ENCODE measurements around the gene BSPH1. TPM values are rescaled to one million over a fixed set of nuclear protein-coding genes. Genes with fewer than 3 reads are reported as not detected.
A peak's percentile ranks its signal among the peaks of the same experiment; 100 is the strongest.
"Not testable (repeated sequence)": the region's sequence is repeated elsewhere in the genome, so short reads cannot be mapped to it uniquely, and the experiment has no call there.

BSPH1 gene, protein sequence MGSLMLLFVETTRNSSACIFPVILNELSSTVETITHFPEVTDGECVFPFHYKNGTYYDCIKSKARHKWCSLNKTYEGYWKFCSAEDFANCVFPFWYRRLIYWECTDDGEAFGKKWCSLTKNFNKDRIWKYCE
- polyA plus RNA-seq (ENCODE audit: insufficient read length in 10 of 10), result not detected
- long read RNA-seq, donor 1, result 0 reads
- long read RNA-seq, donor 2, result 0 reads
- long read RNA-seq, donor 3, result 0 reads
- long read RNA-seq, donor 4, result 0 reads
- long read RNA-seq, donor 5, result 0 reads
- long read RNA-seq, donor 6, result 0 reads
- long read RNA-seq, donor 7, result 0 reads
- long read RNA-seq, donor 8, result 0 reads
- long read RNA-seq, donor 9, result 0 reads

DNA sequence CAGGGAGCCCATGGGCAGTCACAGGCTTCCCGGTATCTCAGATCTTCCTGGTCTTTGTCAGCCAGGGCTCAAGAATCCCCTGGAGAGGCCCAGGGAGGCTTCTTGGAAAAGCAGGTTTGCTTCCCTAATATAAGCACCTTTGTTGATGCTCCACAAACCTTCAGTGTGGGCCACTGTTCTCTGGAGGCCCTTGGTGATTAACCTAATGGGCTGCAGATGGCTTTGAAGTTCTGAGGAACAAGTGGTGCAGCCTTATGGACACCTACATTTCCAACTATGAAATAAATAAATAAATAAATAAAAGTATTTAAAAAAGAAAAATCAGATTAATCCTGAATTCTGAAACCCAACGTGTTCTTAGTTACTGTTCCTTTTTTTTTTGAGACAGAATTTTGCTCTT lies at the start of gene BSPH1:
TSS of gene BSPH1 (minus strand) at position 101 of the 400 bp plus-strand sequence. CDS start at position 12, 89 bp downstream.
- DNase-seq, result no peak

DNA sequence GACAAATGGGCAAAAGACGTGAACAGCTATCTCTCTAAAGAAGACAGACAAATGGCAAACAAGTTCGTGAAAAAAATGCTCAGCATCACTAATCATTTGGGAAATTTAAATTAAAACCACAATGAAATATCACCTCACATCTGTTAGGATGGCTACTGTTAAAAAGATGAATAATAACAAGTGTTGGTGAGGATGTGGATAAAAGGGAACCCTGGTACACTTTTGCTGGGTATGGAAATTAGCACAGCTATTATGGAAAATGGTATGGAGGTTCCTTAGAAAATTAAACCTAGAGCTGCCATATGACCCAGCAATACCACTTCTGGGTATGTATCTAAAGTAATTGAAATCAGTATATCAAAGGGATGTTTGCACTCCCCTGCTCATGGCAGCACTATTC lies 44.8 kb upstream of the BSPH1 start:
- no peak for DNase-seq

DNA sequence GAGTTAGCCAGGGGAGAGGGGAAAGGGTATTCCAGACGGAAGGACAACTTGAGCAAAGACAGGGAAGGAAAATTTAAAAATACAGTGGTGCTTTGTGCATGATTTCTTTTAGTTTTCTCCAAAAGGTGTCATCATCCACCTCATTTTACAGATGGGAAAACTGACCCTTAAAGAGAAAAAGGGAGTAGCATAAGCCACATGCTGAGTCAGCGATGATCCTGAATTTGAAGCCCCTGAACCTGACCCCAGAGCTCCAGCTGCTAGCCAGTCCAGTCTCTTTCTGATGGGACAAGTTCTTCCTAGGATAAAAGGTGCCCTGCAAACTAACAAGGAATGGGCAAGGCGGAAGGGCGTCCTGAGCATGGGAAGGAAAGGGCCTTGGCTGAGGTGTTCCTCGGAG lies 41.6 kb upstream of the BSPH1 start:
- DNase-seq, result no peak

DNA sequence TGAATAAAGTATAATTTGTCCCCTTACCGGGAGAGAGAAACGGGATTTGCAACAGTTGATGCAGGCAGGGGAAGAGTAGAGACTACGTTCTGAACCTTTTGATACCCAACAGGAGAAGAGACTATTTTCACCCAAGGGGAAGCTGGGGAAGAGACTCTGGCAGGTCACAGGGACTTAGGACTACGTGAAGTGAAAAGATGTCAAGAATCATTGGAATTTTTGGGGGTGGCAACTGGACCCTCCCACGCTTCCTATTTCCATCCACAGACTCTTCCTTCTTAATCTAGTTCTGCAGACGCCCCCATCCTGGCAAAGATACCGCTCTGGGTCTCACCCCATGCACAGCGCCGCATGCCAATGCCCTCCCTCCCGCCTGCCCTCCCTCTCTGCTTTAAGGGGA lies 38.1 kb upstream of the BSPH1 start:
- DNase-seq, result no peak

DNA sequence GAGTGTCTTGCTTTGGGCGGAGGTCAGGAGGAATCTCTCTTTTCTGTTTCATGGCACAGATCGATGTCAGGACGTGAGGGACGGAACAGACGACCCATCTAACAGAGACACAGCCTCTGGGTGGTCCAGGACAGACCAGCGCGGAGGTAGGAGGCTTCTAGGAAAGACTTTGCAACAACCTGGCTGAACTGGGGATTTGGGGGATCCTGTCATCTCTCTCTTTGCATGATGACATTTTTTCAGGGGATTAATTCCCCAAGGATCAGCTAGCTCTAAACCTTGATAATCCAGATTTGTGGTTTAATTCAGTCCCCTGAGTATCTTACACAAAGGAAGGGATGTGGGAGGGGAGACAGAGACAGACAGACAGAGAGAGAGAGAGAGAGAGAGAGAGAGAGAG lies 37.5 kb upstream of the BSPH1 start:
- DNase-seq, result no peak

DNA sequence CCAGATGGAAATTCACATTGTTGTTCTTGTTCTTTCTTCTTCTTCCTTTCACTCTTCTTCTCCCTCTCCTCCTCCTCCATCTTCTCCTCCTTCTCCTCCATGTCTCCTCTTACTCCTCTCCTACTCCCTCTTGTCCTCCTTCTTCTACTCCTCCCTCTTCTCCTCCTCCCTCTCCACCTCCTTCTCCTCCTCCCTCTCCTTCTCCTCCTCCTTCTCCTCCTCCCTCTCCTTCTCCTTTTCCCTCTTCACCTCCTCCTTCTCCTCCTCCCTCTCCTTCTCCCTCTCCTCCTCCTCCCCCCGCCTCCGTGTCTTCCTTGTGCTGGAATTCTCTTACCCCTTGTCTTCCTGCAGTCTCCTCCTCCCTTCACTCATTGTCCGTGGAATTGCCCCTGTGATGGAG lies 33.5 kb upstream of the BSPH1 start:
- DNase-seq, result no peak

DNA sequence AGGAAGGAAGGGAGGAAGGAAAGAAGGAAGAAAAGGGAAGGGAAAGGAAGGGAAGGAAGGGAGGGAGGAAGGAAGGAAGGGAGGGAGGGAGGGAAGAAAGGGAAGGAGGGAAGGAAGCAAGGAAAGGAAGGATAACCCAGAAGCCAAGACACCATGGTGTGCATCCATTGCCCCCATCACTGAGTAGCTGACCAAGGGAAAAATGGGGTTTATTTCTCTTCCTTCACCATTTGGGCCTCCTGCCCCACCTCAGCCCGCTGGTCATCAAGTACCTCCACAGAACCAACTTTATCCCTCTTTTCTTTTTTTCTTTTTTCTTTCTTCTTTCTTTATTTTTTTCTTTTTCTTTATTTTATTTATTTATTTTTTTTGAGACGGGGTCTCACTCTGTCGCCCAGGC lies 31.5 kb upstream of the BSPH1 start:
- DNase-seq, result no peak

DNA sequence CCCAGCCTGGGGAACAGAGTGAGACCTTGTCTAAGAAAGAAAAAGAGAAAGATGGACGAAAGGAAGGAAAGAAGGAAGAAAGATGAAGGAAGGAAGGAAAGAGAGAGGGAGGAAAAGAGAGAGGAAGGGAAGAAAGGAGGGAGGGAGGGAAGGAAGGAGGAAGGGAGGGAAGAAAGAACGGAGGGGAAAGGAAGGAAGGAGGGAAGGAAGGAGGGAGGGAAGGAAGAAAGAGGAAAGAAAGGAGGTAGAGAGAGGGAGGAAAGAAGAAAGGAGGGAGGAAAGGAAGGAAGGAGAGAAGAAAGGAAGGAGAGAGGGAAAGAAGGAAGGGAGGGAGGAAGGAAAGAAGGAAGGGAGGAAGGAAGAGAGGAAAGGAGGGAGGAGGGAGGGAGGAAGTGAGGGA lies 31.0 kb upstream of the BSPH1 start:
- no peak for DNase-seq

DNA sequence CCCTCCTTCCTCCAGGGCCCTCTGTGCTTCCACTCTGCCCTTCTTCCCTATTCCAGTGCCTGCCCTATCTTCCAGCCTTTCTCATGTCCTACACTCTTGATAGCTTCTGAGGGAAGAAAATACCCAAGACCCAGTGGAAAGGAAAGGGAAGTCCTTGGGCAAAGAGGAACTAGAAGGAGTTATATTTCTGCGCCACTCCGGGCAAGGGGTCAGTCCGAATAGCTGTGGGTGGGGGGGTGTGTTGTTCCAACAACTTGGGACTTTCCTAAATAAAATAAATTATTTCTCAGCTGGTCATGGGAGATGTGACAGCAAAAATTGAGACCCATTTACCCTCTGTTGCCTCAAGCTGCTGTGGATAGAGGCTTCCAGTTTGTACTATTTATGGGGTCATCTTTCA lies 28.7 kb upstream of the BSPH1 start:
- no peak for DNase-seq

DNA sequence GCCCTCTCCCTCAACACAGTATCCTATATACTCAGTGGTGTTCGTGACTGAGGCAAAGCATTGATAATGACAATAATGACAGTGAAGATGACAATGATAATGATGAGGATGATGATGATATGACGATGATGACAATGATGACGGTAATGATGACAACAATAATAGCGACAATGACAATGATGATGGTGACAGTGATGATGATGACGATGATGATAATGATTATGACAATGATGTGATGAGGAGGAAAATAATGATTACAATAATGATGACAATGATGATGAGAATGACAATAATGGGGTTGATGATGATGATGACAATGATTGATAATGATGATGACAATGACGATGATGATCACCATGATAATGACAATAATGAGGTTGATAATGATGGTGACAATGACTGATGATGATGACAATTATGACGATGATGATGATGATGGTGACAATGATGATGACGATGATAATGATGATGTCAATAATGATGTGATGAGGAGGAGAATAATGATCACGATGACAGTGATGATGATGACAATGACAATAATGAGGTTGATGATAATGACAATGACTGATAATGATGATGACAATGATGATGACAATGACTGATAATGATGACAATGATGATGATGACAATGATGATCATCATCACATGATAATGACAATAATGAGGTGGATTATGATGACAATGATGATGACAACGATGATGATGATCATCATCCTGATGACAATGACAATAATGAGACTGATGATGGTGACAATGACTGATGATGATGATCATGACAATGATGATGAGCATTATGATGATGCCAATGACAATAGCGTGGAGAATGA lies 19.2 kb upstream of the BSPH1 start:
- DNase-seq, result peak in 1 of 3 donors; percentile 0

DNA sequence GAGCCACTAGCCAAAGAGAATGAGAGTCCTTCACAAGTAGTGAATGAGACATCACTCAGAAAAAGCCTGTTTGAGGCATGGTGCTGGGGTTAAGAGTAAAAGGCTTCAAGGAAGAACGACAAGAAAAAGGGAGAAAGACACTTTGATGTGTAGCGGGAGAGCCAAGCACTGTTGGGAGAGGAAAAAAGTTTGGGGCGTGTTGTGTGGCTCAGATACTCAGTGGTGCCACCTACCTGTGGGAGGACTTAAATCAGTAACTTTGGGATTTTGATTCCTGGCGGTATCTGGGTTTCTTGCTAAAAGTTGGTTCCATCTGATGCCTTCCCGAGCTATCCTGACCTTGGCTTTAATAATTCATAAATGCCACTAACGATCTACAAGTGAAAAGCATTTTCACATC lies 14.8 kb upstream of the BSPH1 start:
- no peak for DNase-seq

DNA sequence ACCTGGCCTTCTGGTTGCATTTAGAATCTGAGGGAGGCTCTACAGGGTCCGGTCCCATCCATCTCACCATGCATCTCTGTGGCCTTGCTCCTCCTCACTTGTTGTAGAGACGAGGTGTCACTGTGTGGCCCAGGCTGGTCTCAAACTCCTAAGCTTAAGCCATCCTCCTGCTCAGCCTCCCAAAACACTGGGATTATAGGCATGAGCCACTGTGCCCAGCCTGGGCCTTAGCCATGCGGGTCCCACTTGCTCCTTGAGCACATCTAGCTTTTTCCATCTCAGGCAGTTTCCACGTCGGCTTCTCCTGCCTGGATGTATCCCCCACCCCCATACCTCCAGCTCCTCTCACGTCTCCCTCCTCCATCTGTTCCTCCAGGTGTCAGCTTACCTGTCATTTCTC lies 12.3 kb upstream of the BSPH1 start:
- DNase-seq, result no peak

DNA sequence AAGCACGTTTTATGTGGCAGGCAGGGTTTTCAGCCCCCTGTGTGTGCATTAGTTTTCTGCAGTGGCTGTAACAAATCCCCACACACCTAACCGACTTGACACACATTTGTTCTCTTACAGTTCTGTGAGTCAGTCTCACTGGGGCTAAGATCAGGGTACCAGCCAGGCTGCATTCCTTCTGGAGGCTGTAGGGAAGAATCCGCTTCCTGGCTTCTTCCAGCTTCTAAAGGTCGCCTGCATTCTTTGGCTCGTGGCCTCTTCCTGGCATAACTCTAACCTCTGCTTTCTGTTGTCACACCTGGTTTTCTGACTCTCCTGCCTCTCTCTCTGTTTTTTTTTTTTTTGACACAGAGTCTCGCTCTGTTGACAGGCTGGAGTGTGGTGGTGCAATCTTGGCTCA lies 8.9 kb upstream of the BSPH1 start:
- no peak for DNase-seq

DNA sequence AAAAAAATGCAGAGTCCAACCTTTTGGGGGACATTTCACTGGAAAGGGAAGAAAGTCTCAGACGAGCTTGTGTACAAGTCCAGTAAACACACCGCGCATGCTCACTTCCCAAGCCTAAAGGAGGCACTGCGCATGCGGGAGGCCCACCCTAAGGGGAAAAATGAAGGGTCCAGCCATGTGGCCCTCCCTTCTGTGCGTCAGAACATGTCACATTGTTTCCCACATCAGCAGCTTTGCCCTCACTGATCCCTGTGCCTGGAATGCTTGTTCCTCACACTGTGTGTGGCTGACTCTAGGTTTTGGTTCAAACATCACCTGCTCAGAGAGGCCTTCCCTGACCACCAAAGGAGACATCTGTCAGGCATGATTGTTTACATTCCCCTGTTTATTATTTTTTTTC lies 6.8 kb upstream of the BSPH1 start:
- no peak for DNase-seq

DNA sequence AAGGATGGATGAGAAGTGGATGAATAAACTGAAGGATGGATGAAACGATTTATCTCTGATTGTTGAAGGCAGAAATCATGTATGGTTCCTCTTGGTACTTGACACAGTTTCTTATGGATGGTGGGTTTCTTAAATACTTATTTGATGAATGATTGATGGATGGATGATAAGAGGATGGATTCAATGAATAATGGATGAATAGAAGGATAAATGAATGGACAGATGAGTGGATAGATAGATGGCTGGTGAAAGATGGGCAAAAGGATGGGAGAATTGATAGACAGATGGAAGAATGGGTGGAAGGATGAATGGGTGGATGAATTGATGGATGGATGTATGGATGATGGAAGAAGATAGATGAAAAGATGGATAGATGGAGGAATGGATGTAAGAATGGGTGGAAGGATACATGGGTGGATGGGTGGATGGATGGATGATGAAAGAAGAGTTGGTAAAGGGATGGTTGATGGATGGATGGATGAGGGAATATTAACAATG lies 4.3 kb upstream of the BSPH1 start:
- DNase-seq, result no peak

DNA sequence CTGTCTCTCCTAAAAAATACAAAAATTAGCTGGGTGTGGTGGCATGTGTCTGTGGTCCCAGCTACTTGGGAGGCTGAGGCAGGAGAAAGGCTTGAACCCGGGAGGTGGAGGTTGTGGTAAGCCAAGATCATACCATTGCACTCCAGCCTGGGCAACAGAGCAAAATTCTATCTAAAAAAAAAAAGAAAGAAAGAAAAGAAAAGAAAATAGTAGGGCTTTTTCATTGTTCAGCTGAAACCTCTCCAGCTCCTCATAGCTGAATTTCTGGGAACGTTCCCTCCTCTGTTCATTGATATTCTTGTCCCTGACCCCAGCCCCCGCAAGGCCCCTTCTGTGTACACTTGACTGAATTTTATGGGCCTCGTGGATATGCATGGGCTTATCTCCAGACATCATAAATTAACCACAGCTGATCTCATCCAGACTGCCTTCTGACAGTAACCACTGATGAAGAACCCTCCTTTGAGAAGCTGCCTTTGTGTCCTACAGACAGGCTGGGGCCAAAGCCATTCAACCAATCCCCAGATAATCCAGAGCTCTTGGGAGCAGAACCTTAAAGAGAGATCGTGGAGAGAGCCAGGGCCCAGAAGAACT lies 2.3 kb upstream of the BSPH1 start, which contains the start of gene ELSPBP1:
TSS of gene ELSPBP1 (plus strand) at position 424 of the 594 bp plus-strand sequence. CDS start 14,036 bp downstream, outside the sequence.
- DNase-seq, result no peak

DNA sequence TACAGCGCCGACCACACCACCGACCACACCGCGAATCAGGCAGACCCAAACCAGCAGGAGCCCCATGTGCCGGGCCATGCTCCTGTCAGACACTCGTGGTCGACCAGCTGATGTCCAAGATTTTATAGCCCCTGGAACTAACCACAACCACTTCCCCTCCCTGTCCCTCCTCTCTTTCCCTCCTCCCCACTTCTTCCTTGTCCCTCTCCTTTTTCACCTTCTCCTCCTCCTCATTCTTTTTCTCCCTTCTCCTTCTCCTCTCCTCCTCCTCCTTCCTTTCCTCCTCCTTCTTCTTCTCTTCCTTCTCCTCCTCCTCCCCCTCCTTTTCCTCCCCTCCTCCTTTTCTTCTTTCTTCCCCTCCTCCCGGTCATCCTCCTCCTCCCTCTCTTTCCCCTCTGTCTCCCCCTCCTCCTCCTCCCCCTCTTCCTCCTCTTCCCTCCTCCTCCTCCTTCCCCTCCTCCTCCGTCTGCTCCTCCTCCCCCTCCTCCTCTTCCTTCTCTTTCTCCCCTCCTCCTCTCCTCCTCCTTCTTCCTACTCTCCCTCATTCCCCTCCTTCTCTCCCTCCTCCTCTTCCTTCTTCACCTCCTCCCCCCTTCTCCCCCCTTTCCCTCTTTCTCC lies 670 bp downstream of the BSPH1 start:
- DNase-seq, result no peak

DNA sequence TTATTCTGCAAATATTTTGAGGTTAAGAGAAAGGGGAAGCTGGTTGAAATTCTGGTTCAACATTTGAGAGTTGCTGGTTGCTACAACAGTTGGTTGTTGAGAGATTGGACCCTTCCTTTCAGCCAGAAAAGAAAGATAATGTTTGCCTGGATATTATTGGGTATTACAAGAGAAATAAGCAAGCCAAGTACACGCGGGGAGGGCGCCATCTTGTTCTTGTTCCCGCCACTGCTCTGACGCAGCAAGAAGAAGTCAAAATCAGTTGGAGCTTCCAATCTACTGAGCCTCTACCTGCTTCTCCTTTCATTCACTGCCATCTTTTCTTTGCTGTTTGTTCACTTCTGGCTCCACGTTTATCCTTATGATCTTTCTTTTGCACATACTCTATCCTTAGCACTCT lies 18.4 kb downstream of the BSPH1 start:
- no peak for DNase-seq

DNA sequence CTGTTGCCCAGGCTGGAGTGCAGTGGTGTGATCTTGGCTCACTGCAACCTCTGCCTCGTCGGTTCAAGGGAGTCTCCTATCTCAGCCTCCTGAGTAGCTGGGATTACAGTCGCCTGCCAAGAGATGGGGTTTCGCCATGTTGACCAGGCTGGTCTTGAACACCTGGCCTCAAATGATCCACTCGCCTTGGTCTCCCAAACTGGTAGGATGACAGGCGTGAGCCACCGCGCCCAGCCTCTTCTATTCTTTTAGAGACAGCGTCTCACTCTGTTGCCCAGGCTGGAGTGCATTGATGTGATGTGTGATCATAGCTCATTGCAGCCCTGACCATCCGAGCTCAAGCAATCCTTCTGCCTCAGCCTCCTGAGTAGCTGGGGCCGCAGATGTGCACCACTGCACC lies 36.0 kb downstream of the BSPH1 start:
- DNase-seq, result not testable (repeated sequence)

DNA sequence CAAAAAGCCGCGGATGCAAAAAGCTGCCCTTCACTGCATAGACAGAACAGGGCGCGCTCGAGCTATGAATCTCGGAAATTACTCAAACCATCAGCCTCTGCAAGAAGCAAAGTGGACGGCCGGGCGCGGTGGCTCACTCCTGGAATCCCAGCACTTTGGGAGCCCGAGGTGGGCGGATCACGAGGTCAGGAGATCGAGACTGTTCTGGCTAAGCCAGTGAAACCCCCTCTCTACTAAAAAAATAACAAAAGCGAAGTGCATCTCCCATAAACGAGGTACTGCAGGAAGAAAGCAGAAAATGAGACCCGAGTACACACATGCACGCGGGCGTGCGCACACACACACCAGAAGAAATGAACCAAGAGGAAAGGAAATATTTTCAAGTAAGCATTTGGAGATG lies 39.8 kb downstream of the BSPH1 start:
- DNase-seq, result not testable (repeated sequence)

DNA sequence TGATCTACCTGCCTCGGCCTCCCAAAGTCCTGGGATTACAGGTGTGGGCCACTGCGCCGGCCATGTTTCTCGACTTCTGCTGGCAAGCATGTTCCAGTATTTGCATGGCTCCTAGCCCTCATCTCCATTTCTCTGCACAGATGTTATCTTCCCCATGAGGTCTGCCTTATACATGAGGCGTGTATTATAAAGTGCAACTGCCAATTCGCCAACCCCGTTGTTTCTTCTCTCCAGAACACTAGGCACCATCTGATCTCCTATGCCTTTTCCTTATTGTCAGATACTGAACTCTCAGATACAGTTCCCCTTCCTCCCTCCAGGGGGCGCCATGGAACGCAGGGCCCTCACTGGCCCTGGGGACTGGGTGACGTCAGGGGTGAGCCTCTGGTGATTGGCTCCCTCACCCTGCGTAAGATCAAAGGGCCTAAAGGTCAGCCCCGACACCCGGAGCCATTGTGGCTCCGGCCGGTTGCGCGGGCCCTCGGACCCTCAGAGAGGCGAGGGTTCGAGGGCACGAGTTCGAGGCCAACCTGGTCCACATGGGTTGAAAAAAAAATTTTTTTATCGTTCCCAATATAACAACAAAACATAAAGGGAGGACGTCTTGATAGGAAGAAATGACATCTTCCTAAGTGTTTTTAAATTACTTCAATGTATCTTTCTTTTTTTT lies 42.0 kb downstream of the BSPH1 start:
- not testable (repeated sequence) for DNase-seq

DNA sequence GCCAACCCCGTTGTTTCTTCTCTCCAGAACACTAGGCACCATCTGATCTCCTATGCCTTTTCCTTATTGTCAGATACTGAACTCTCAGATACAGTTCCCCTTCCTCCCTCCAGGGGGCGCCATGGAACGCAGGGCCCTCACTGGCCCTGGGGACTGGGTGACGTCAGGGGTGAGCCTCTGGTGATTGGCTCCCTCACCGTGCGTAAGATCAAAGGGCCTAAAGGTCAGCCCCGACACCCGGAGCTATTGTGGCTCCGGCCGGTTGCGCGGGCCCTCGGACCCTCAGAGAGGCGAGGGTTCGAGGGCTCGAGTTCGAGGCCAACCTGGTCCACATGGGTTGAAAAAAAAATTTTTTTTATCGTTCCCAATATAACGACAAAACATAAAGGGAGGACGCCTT lies 63.4 kb downstream of the BSPH1 start:
- not testable (repeated sequence) for DNase-seq
